ENCODE measurements around the gene PTPN23.

PTPN23 gene

DNA sequence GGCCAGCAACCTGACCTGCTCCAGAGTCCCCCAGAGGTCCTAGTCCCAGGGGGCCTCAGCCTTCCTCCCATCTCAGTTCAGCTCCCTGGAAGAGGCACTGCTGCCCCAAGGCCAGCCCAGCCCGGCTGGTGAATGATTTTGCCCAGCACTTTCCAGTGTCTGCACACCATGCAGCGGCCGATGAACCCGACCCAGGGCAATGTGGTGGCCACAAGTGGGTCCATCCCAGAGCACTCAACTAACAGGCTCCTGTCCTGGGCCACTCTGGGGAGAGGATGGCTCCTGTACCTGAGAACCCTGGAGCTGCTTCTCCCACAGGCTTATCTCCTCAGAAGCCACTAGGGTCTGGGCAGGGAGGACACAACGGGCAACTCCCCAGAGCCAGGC, 39.2 kb downstream of the PTPN23 start:
- no peak overlapping the region for H3K56ac ChIP-seq (ENCODE audit: low read length)

DNA sequence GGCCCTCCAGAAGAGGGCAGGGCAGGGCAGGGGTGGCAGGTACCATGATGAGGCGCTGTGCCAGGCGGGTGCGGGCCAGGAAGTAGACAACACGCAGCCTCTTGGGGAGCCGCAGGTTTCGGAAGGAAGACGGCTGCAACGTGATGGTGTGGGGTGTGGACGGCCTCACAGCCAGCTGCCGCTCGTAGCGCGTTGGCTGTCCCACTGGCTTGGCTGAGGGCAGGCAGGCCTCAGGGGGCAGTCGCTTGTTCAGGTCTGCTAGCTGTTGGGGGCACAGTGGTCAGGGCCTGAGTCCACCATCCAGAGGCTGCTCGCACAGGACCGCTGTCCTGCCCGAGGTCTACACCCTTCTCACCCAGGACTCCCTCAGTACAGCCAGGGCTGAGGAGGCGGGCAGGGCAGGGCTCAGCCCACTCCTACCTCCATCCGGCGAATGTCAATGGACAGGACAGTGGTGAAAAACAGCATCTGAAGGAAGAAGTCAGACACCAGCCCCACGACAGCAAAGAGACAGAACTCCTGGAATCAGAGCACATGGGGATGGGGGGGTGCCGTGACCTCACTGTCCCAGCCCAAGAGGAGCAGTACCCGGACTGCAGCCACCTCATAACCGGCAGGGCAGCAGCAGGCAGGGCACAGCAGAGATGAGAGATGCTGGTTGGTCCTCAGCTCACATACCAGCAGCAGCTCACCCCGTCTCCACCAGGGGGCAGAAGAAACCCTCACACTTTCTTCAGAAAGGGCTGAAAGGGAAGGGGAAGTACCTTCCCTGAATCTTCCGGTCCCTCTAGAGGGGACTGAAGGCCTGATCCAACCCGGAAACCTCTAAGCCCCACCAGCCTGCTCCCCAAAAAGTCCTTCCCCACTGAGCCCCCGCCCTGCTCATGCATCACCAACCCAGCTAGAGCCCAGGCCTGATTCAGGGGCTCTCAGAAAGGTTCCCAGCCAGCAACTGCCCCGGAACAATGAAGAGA, 40.0 kb downstream of the PTPN23 start:
- Histone ChIP-seq H4K8ac (ENCODE audit: low read depth, low read length) (no peak overlapping the region), H2BK5ac (ENCODE audit: low read length) (no peak overlapping the region), H4K5ac (ENCODE audit: low read length) (no peak overlapping the region), H2AK5ac (ENCODE audit: low read length) (no peak overlapping the region), H3K27ac (ENCODE audit: low read depth, low read length) (no peak overlapping the region), H3K9ac (ENCODE audit: low read length) (peak overlapping the region; percentile 14), H3K56ac (ENCODE audit: low read length) (peak overlapping the region; percentile 59), H2BK120ac (ENCODE audit: low read depth, low read length) (no peak overlapping the region), H3K79me1 (ENCODE audit: low read length) (no peaks in the 10 kb centered on the region), H3K4ac (ENCODE audit: low read depth, low read length) (no peak overlapping the region), H3K4me3 (ENCODE audit: low read length) (no peak overlapping the region), H3K4me2 (ENCODE audit: low read length) (no peak overlapping the region), H3K18ac (ENCODE audit: low read length) (no peak overlapping the region), H3K79me2 (ENCODE audit: control insufficient read depth, insufficient read depth, low read length) (no peaks in the 10 kb centered on the region), H3K4me1 (ENCODE audit: control insufficient read depth, low read depth, low read length) (no peaks in the 10 kb centered on the region), H3K27me3 (ENCODE audit: insufficient read depth, low read length, poor library complexity) (no peaks in the 10 kb centered on the region), H2BK15ac (replicated peaks; ENCODE audit: low read depth) (no peak overlapping the region), H3K36me3 (ENCODE audit: control insufficient read depth, insufficient read depth, low read length) (peaks cover 4% of the 10 kb centered on the region), H3K23ac (ENCODE audit: low read length) (no peak overlapping the region)
- DNase-seq: peak; percentile 96
- WGBS (ENCODE audit: extremely low coverage, insufficient coverage, low lambda C conversion rate): no CpG with 5 or more reads among the region's 29 CpGs

More for the DNA sequence above, 39.2 kb downstream of the PTPN23 start:
- H3K4ac ChIP-seq (ENCODE audit: low read depth, low read length): no peak overlapping the region
- no peak overlapping the region for H3K27ac ChIP-seq (ENCODE audit: low read depth, low read length)
- H3K79me1 ChIP-seq (ENCODE audit: low read length): no peaks in the 10 kb centered on the region
- no peak overlapping the region for H3K4me2 ChIP-seq (ENCODE audit: low read length)
- no peaks in the 10 kb centered on the region for H3K79me2 ChIP-seq (ENCODE audit: control insufficient read depth, insufficient read depth, low read length)
- H3K27me3 ChIP-seq (ENCODE audit: insufficient read depth, low read length, poor library complexity): no peaks in the 10 kb centered on the region
- H2AK5ac ChIP-seq (ENCODE audit: low read length): no peak overlapping the region
- no CpG with 5 or more reads among the region's 5 CpGs for WGBS (ENCODE audit: extremely low coverage, insufficient coverage, low lambda C conversion rate)
- no peak overlapping the region for H4K8ac ChIP-seq (ENCODE audit: low read depth, low read length)
- H2BK5ac ChIP-seq (ENCODE audit: low read length): no peak overlapping the region
- H2BK120ac ChIP-seq (ENCODE audit: low read depth, low read length): no peak overlapping the region
- no peak overlapping the region for H2BK15ac ChIP-seq (replicated peaks; ENCODE audit: low read depth)
- H3K18ac ChIP-seq (ENCODE audit: low read length): no peak overlapping the region
- H3K4me3 ChIP-seq (ENCODE audit: low read length): no peak overlapping the region
- no peak for DNase-seq
- no peaks in the 10 kb centered on the region for H3K4me1 ChIP-seq (ENCODE audit: control insufficient read depth, low read depth, low read length)
- peaks cover 4% of the 10 kb centered on the region for H3K36me3 ChIP-seq (ENCODE audit: control insufficient read depth, insufficient read depth, low read length)
- H3K9ac ChIP-seq (ENCODE audit: low read length): no peak overlapping the region
- no peak overlapping the region for H3K23ac ChIP-seq (ENCODE audit: low read length)
- H4K5ac ChIP-seq (ENCODE audit: low read length): no peak overlapping the region

DNA sequence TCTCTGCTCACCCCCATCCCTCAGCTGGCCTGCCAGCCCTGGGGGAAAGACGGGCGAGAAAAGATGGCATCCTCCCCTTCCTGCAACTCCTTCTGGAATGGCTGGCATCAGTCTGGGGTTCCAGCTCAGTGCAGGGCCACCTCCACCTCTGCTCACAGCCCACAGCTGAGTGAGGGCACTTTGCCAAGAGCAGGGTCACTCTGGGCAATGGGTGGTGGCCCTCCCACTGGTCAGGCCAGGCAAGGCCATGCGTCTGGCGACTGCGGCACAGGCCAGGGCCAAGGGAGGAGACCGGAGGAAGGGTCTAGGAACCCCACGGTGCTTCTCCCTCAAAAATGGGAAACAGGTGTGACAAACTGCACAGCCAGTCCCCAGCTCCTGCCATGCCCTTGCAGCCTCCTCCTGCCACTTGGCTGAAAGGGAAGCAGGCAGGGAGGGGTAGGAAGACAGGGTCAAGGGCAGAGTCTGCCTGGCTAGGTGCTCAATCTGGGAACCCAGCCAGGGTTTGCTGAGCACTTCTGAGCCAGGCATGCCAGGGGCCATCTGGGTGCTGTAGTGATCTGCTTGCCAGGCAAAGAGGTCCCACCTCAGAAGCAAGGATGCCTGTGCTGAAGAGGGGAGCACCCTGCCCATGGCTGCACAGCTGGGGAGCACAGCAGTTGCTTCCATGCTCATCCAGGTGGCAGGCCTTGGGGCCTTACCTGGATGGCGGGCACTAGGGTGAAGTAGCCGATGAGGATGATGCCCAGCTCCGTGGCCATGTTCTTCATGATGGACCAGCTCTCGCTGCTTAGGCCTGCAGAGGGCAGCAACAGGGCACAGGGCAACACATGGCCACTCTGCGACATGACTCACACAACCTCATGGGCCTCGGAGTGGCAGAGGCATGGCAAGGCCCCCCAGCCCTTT, 41.2 kb downstream of the PTPN23 start:
- WGBS (ENCODE audit: extremely low coverage, insufficient coverage, low lambda C conversion rate): no CpG with 5 or more reads among the region's 13 CpGs
- H2BK15ac ChIP-seq (replicated peaks; ENCODE audit: low read depth): no peak overlapping the region

DNA sequence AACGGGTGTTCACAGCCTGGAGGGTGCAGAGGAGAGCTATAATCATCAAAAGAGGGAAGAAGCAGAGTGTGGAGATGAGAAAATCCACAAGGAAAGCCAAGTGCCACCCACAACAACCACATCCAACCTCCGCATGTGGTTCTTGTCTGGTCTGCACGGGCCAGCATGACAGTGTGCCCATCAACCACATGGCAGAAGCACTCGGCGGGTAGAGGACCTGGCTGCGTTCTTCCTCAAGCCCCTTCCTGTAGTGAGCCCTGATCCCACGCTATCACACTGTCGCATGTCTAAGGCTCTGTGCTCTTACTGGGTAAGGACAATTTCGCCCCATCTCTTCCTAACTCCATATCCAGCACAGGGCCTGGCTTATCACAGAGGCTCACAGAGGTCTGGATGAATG, 41.9 kb downstream of the PTPN23 start:
- H3K27ac ChIP-seq (ENCODE audit: low read depth, low read length): no peak overlapping the region
- no peak overlapping the region for H3K23ac ChIP-seq (ENCODE audit: low read length)
- H3K4me3 ChIP-seq (ENCODE audit: low read length): no peak overlapping the region
- H4K5ac ChIP-seq (ENCODE audit: low read length): no peak overlapping the region
- H3K27me3 ChIP-seq (ENCODE audit: insufficient read depth, low read length, poor library complexity): no peaks in the 10 kb centered on the region
- H3K9ac ChIP-seq (ENCODE audit: low read length): no peak overlapping the region
- no peak overlapping the region for H2BK5ac ChIP-seq (ENCODE audit: low read length)
- H2BK120ac ChIP-seq (ENCODE audit: low read depth, low read length): no peak overlapping the region
- H3K18ac ChIP-seq (ENCODE audit: low read length): no peak overlapping the region
- WGBS (ENCODE audit: extremely low coverage, insufficient coverage, low lambda C conversion rate): no CpG with 5 or more reads among the region's 9 CpGs
- H3K4me2 ChIP-seq (ENCODE audit: low read length): no peak overlapping the region
- H2BK15ac ChIP-seq (replicated peaks; ENCODE audit: low read depth): no peak overlapping the region
- H2AK5ac ChIP-seq (ENCODE audit: low read length): no peak overlapping the region
- no peak overlapping the region for H3K56ac ChIP-seq (ENCODE audit: low read length)
- no peak overlapping the region for H3K4ac ChIP-seq (ENCODE audit: low read depth, low read length)
- no peak overlapping the region for H4K8ac ChIP-seq (ENCODE audit: low read depth, low read length)
- no peaks in the 10 kb centered on the region for H3K79me2 ChIP-seq (ENCODE audit: control insufficient read depth, insufficient read depth, low read length)
- H3K36me3 ChIP-seq (ENCODE audit: control insufficient read depth, insufficient read depth, low read length): peaks cover 2% of the 10 kb centered on the region
- no peaks in the 10 kb centered on the region for H3K79me1 ChIP-seq (ENCODE audit: low read length)
- DNase-seq: no peak
- H3K4me1 ChIP-seq (ENCODE audit: control insufficient read depth, low read depth, low read length): no peaks in the 10 kb centered on the region

More for the DNA sequence above, 41.2 kb downstream of the PTPN23 start:
- no peak overlapping the region for H3K4ac ChIP-seq (ENCODE audit: low read depth, low read length)
- no peak overlapping the region for H3K9ac ChIP-seq (ENCODE audit: low read length)
- H4K8ac ChIP-seq (ENCODE audit: low read depth, low read length): no peak overlapping the region
- H3K27ac ChIP-seq (ENCODE audit: low read depth, low read length): no peak overlapping the region
- H3K79me2 ChIP-seq (ENCODE audit: control insufficient read depth, insufficient read depth, low read length): no peaks in the 10 kb centered on the region
- no peak overlapping the region for H2BK5ac ChIP-seq (ENCODE audit: low read length)
- peak; percentile 50 for DNase-seq
- no peak overlapping the region for H3K23ac ChIP-seq (ENCODE audit: low read length)
- no peak overlapping the region for H2BK120ac ChIP-seq (ENCODE audit: low read depth, low read length)
- no peak overlapping the region for H3K4me3 ChIP-seq (ENCODE audit: low read length)
- H4K5ac ChIP-seq (ENCODE audit: low read length): no peak overlapping the region
- H3K56ac ChIP-seq (ENCODE audit: low read length): peak overlapping the region; percentile 59
- peaks cover 2% of the 10 kb centered on the region for H3K36me3 ChIP-seq (ENCODE audit: control insufficient read depth, insufficient read depth, low read length)
- H2AK5ac ChIP-seq (ENCODE audit: low read length): no peak overlapping the region
- H3K79me1 ChIP-seq (ENCODE audit: low read length): no peaks in the 10 kb centered on the region
- no peak overlapping the region for H3K4me2 ChIP-seq (ENCODE audit: low read length)
- H3K18ac ChIP-seq (ENCODE audit: low read length): no peak overlapping the region
- H3K27me3 ChIP-seq (ENCODE audit: insufficient read depth, low read length, poor library complexity): no peaks in the 10 kb centered on the region
- H3K4me1 ChIP-seq (ENCODE audit: control insufficient read depth, low read depth, low read length): no peaks in the 10 kb centered on the region

DNA sequence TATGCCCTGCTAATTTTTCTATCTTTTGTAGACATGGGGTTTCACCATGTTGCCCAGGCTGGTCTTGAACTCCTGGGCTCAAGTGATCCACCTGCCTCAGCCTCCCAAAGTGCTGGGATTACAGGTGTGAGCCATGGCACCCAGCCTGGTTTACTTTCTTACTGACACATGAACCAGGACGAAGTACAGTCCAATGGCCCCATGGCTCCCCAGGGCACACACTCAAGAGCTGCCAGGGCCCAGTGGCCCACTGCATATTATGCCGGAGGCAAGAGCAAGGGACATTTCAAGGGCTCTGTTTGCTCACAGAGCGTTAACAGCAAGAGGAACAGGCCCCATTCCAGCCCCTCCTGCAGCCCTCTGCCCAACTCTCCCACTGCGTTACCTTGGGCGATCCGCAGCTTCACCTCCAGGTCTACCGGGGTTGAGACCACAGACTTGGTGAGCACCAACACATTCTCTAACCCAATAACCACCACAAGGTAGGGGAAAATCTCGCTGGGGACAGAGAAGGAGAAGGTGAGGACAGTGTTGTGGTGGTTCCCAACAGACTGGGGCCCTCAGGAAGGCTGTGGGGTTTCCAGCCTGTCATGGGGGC, 42.8 kb downstream of the PTPN23 start:
- H3K36me3 ChIP-seq (ENCODE audit: control insufficient read depth, insufficient read depth, low read length): peaks cover 2% of the 10 kb centered on the region
- no peak overlapping the region for H3K27ac ChIP-seq (ENCODE audit: low read depth, low read length)
- H3K56ac ChIP-seq (ENCODE audit: low read length): no peak overlapping the region
- no peak overlapping the region for H3K4me3 ChIP-seq (ENCODE audit: low read length)
- H2BK5ac ChIP-seq (ENCODE audit: low read length): no peak overlapping the region
- H3K79me2 ChIP-seq (ENCODE audit: control insufficient read depth, insufficient read depth, low read length): no peaks in the 10 kb centered on the region
- H3K23ac ChIP-seq (ENCODE audit: low read length): no peak overlapping the region
- no CpG with 5 or more reads among the region's 8 CpGs for WGBS (ENCODE audit: extremely low coverage, insufficient coverage, low lambda C conversion rate)
- H3K4ac ChIP-seq (ENCODE audit: low read depth, low read length): no peak overlapping the region
- no peak overlapping the region for H3K18ac ChIP-seq (ENCODE audit: low read length)
- DNase-seq: no peak
- no peak overlapping the region for H2BK120ac ChIP-seq (ENCODE audit: low read depth, low read length)
- H3K27me3 ChIP-seq (ENCODE audit: insufficient read depth, low read length, poor library complexity): no peaks in the 10 kb centered on the region
- H4K8ac ChIP-seq (ENCODE audit: low read depth, low read length): no peak overlapping the region
- no peak overlapping the region for H2AK5ac ChIP-seq (ENCODE audit: low read length)
- no peak overlapping the region for H4K5ac ChIP-seq (ENCODE audit: low read length)
- H2BK15ac ChIP-seq (replicated peaks; ENCODE audit: low read depth): no peak overlapping the region
- H3K4me1 ChIP-seq (ENCODE audit: control insufficient read depth, low read depth, low read length): no peaks in the 10 kb centered on the region
- H3K4me2 ChIP-seq (ENCODE audit: low read length): no peak overlapping the region
- no peak overlapping the region for H3K9ac ChIP-seq (ENCODE audit: low read length)
- no peaks in the 10 kb centered on the region for H3K79me1 ChIP-seq (ENCODE audit: low read length)

All from mesendoderm (in vitro differentiated cells).